ENCODE measurements around the gene ALK. TPM values are rescaled to one million over a fixed set of nuclear protein-coding genes. Genes with fewer than 3 reads are reported as not detected.

The ALK gene
- polyA plus RNA-seq, 1 of the 3 experiments (the other 2 are of a cell fraction) = 0.30 TPM

DNA sequence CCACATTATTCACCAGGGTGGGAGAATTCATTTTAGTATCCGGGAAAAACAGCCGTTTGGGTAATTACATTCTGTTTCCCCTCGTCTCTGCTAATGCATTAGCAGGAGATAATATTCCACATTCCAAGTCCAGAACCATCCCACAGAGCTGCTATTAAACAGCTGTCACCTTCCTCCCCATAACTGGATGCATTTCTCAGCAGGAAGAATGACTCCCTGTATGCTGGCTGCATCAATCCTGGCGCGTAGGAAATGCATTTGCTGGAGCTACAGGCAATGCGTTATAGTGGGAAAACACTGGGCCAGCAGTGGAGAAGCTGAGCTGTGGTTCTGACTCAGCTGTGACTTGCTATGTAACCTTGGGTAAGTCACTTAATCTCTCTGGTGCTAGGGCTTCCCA, 560.2 kb downstream of the ALK start:
- DNase-seq = no peak
- H3K4me3 ChIP-seq (ENCODE audit: low read depth in 2 of 2, low read length in 1 of 2) = no peak overlapping the region
- ChIA-PET CTCF (interaction anchor here (1.0 to 1.6 kb wide), 2 partner anchors 12 to 52 kb away, joined by 4 to 5 read pairs; no protein-coding TSS in a partner anchor), POLR2A (no interaction called here)
- H3K27ac ChIP-seq (ENCODE audit: low read depth in 2 of 2, low read length in 1 of 2) = peak overlapping the region in 1 of 2 experiments; percentile 74; a peak in 2 of 4 replicates
- no peaks in the 10 kb centered on the region for H3K27me3 ChIP-seq (ENCODE audit: insufficient read depth)
- no peaks in the 10 kb centered on the region for H3K79me2 ChIP-seq (ENCODE audit: insufficient read depth)
- peaks cover 0 to 31% of the 10 kb centered on the region in 2 experiments; a peak in 1 of 4 replicates for H3K4me1 ChIP-seq (ENCODE audit: control insufficient read depth in 1 of 2, insufficient read depth in 2 of 2, low read depth in 1 of 2, low read length in 1 of 2)
- TF ChIP-seq EP300 (IDR thresholded peaks at IDR 0.05; ENCODE audit: borderline replicate concordance in 1 of 2, low read depth in 1 of 2, low read length in 1 of 2) (no peak), IRF3 (IDR thresholded peaks at IDR 0.05; ENCODE audit: low read depth, low read length) (no peak), FOSL2 (IDR thresholded peaks at IDR 0.05; ENCODE audit: borderline replicate concordance, low read depth) (no peak), TCF12 (IDR thresholded peaks at IDR 0.05) (no peak), TEAD4 (IDR thresholded peaks at IDR 0.05; ENCODE audit: borderline replicate concordance, insufficient read depth) (no peak), POLR2AphosphoS5 (IDR thresholded peaks at IDR 0.05; ENCODE audit: low read depth, low read length) (no peak)
- no peaks in the 10 kb centered on the region for H3K9me3 ChIP-seq
- H3K9ac ChIP-seq = no peak overlapping the region
- no peaks in the 10 kb centered on the region for H4K20me1 ChIP-seq (ENCODE audit: insufficient read depth)
- no peaks in the 10 kb centered on the region for H3K9me2 ChIP-seq
- H3K4me2 ChIP-seq = no peak overlapping the region
- H3F3A ChIP-seq (replicated peaks; ENCODE audit: insufficient read depth) = no peaks in the 10 kb centered on the region
- 53% methylated on average over 6 of the region's 6 CpGs for WGBS (ENCODE audit: low lambda C conversion rate)
- H3K36me3 ChIP-seq (replicated peaks in 1 of 2; ENCODE audit: control insufficient read depth in 1 of 2, insufficient read depth in 2 of 2, low read length in 1 of 2) = no peaks in the 10 kb centered on the region
- no peak overlapping the region for H2AFZ ChIP-seq (ENCODE audit: low read depth)

DNA sequence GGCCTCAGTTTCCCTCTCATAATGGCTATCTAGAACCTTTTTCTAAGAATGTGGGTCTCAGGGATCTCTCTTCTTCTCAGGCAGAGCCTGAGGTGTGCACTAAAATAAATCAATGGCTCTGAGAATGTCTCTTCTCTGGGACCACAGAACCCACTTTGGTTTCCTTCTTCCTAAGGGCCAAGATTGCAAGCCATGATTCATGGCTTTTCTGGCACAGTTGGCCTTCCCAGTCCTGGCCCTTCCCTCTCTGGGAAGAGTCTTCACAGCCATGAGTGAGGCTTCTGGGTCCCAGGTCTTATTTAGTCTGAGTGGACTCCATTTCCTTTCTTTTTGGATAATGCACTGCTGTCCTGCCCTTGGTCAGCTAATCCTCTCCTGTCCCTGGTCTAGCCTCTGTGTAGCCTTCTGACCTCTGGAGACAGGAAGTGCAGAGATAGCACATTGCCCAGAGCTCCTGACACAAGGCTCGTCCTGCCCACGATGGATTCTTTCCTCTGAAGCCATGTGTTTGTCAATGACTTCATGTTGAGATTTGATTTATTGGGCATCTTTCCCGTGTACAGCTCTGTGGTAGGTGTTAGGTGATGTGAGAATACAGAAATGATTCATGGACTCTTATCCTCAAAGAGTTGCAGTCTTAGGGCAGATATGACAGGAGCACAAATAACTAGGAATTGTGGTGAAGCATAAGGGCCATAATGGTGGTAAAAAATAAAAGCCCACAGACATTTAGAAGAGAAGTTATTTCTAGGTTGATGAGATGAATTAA, 561.2 kb downstream of the ALK start:
- H3K4me3 ChIP-seq (ENCODE audit: low read depth in 2 of 2, low read length in 1 of 2) = no peak overlapping the region
- H4K20me1 ChIP-seq (ENCODE audit: insufficient read depth) = no peaks in the 10 kb centered on the region
- no peaks in the 10 kb centered on the region for H3K9me2 ChIP-seq
- H3K9me3 ChIP-seq = no peaks in the 10 kb centered on the region
- ChIA-PET POLR2A (no interaction called here), CTCF (interaction anchor here (0.6 to 1.0 kb wide), 3 partner anchors 50 to 407 kb away, joined by 3 to 5 read pairs (median 4); no protein-coding TSS in a partner anchor)
- H2AFZ ChIP-seq (ENCODE audit: low read depth) = no peak overlapping the region
- no peaks in the 10 kb centered on the region for H3K36me3 ChIP-seq (replicated peaks in 1 of 2; ENCODE audit: control insufficient read depth in 1 of 2, insufficient read depth in 2 of 2, low read length in 1 of 2)
- no peaks in the 10 kb centered on the region for H3K79me2 ChIP-seq (ENCODE audit: insufficient read depth)
- peak overlapping the region in 1 of 2 experiments; percentile 74; a peak in 1 of 4 replicates for H3K27ac ChIP-seq (ENCODE audit: low read depth in 2 of 2, low read length in 1 of 2)
- peaks cover 0 to 37% of the 10 kb centered on the region in 2 experiments; a peak in 1 of 4 replicates for H3K4me1 ChIP-seq (ENCODE audit: control insufficient read depth in 1 of 2, insufficient read depth in 2 of 2, low read depth in 1 of 2, low read length in 1 of 2)
- no peak overlapping the region for H3K4me2 ChIP-seq
- TF ChIP-seq TAF1 (IDR thresholded peaks at IDR 0.05; ENCODE audit: borderline replicate concordance, low read depth, low read length) = no peak
- TF ChIP-seq FOSL2 (IDR thresholded peaks at IDR 0.05; ENCODE audit: borderline replicate concordance, low read depth) = no peak
- no peak for TF ChIP-seq YY1 (IDR thresholded peaks at IDR 0.05; ENCODE audit: low read depth)
- no peak for TF ChIP-seq EP300 (IDR thresholded peaks at IDR 0.05; ENCODE audit: borderline replicate concordance in 1 of 2, low read depth in 1 of 2, low read length in 1 of 2)
- TF ChIP-seq RAD21 (IDR thresholded peaks at IDR 0.05; ENCODE audit: low read length) = no peak
- no peak for TF ChIP-seq RXRA (IDR thresholded peaks at IDR 0.05; ENCODE audit: borderline replicate concordance, low read depth)
- TF ChIP-seq CHD2 (IDR thresholded peaks at IDR 0.05; ENCODE audit: low read length, partially characterized antibody) = no peak
- no peak for TF ChIP-seq NFIC (IDR thresholded peaks at IDR 0.05; ENCODE audit: borderline replicate concordance)
- TF ChIP-seq, protein P1, sequence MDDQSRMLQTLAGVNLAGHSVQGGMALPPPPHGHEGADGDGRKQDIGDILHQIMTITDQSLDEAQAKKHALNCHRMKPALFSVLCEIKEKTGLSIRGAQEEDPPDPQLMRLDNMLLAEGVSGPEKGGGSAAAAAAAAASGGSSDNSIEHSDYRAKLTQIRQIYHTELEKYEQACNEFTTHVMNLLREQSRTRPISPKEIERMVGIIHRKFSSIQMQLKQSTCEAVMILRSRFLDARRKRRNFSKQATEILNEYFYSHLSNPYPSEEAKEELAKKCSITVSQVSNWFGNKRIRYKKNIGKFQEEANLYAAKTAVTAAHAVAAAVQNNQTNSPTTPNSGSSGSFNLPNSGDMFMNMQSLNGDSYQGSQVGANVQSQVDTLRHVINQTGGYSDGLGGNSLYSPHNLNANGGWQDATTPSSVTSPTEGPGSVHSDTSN (IDR thresholded peaks at IDR 0.05) = no peak
- TF ChIP-seq, protein P2, sequence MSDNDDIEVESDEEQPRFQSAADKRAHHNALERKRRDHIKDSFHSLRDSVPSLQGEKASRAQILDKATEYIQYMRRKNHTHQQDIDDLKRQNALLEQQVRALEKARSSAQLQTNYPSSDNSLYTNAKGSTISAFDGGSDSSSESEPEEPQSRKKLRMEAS (IDR thresholded peaks at IDR 0.05; ENCODE audit: low read depth) = no peak
- WGBS (ENCODE audit: low lambda C conversion rate) = 27% methylated on average over 3 of the region's 3 CpGs
- no peak overlapping the region for H3K9ac ChIP-seq
- no peak for DNase-seq
- no peaks in the 10 kb centered on the region for H3F3A ChIP-seq (replicated peaks; ENCODE audit: insufficient read depth)
- no peaks in the 10 kb centered on the region for H3K27me3 ChIP-seq (ENCODE audit: insufficient read depth)
